NCI-H345 treated with DMSO at 0.1 percent for 48 hours (cell line): ENCODE measurements around the gene RTN4RL1.
"Not testable (repeated sequence)": the region's sequence is repeated elsewhere in the genome, so short reads cannot be mapped to it uniquely, and the experiment has no call there.

ENCODE experiments used
- DNase-seq: peaks from one replicate; lab custom pipeline; 2025; ENCODE audit not compliant: unreplicated experiment; lab: John Stamatoyannopoulos, UW

The RTN4RL1 gene

DNA sequence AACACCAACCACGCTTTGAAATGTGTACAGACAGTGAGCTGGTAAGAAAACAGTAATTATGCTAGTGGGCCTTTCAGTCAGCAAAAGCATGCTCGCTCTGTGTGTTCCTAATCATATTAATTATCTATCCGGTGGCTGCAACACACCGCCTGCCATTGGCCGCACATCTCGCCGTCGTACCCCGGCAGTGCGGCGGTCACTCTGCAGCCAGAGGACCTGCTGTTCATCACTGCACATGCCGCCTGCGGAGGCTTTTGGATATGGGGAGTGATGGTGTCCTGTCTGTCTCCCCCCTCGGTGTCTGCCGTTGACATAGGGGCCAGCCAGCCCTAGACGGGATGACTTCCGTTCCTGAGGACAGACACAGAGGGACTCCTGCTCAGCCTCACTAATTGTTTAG, 126.8 kb downstream of the RTN4RL1 start:
- DNase-seq = no peak

DNA sequence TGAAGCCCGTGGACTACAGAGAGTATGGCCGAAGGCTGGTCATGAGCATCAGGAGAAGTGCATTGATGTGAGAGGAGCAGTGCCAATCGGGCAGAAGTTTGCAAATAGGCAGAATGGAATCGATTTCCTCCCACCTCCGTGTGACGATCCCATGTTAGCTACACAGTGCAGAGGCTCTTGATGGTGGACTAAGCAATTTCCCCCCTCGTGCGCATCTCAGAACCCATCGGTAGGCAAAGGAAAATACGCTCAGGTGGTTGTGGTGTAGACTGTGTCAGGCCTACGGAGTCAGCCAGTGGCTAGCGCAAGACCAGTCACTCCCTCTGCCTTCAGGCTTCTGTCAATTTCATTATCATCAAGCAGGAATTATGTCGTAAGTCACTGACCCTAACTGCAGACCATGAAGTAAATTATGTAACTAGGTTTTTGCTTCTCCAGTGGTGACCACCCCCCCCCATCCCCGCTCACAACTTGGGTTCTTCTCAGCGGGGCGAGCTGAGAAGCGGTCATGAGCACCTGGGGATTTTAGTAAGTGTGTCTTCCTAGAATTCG, 128.0 kb downstream of the RTN4RL1 start:
- no peak for DNase-seq

DNA sequence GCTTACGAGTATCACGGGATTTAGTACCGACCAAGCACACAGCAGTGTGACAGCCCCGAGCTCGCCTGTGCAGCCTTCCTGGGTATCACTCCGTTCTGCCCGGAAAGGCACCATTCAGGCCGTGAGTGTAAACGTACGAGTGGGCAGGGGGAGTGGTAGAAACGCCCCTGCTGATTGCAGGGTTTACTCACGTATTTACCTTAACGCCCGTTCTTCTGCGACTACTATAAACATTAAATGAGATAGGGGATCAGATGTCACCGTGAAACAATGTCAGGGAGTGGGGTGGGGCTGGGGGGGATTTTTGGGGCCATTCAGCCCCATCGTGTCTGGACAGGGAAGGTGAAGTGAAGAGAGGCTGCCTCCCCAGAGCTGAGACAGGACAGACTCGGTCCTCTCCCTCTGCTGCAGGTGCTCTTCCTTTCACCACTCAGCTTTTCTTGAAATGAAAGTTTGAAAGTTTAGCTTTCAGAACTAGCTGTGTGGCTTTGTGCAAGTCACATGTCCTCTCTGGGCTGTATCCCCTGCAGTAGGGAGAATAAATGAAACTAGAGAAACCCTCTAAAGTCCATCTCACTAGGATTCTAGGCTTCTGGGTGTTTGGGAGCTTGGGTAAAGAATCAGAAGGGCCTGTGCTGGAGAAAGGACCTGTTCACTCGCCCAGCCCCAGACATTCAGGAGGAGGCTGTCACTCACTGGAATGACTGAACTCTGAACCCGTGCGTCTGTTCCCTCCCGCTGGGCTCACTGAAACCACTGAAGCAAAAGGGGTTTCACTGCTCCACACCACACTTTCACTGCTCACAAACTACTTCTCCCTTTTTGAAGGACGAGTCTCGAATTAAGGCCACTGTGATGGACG, 128.7 kb downstream of the RTN4RL1 start:
- no peak for DNase-seq

DNA sequence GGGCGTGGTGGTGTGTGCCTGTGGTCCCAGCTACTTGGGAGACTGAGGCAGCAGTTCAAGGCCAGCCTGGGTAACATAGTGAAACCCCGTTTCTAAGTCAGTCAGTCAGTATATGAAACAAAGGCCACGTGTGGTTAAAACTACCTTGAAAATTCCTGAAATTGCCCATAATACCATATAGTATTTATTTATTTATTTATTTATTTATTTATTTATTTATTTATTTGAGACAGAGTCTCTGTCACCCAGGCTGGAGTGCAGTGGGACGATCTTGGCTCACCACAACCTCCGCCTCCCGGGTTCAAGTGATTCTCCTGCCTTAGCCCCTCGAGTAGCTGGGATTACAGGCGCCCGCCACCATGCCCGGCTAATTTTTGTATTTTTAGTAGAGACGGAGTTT, 129.7 kb downstream of the RTN4RL1 start:
- DNase-seq = not testable (repeated sequence)

DNA sequence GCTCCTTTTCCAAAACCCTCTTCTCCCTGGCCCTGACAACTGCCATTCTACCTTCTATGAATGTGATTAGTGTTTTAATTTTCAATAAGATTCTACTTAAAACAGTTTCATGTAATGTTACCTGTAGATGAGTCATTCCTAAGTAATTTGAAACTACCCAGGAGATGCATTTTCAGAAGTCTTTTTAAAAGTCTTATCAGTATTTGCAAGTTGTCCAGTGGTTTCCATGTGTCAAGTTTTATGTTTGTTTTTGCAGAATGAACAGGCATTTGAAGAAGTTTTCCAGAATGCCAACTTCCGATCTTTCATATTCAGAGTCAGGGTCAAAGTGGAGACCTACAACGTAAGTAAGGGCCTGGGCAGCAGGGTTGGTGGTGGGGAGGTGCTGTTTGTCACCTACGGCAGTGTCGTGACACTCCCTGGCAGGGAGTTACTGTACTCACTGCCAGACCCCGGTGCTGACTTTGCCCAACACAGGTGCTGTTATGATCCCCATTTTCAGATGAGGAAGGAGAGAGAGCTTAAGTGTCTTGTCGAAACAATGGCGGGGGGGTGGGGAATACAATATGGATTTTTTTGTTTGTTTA, 130.3 kb downstream of the RTN4RL1 start:
- no peak for DNase-seq

DNA sequence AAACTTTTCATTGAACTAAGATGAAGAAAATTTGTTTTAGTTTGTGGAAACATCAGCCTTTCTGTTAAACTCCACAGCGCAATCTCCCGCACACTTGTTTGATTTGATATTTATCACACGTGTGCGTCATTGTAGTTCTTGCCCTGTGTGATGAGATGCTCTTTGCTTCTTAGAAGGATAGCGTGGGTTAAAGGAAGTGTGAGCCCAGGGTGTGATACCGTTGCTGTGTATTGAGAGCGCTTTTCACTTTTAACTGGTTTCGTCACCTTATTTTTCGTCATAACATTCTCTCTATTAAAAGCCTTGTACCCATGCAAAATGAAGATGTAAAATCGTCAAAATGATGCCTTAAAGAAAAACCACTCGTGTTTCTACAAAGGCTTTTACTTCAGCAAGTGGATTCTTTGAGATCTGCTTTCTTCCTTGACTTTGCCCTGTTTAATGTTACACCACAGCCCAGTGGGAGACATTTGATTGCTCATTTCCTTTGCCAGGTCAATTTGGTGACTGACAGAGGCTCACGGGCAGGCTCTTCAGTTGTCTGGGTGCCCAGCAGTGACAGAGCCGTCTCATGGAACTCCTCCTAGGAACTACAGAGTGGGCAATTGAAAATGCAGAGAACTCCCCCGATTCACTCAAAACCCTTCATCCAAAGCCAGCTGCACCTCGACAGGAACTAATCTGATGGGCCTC, 134.2 kb downstream of the RTN4RL1 start:
- no peak for DNase-seq

DNA sequence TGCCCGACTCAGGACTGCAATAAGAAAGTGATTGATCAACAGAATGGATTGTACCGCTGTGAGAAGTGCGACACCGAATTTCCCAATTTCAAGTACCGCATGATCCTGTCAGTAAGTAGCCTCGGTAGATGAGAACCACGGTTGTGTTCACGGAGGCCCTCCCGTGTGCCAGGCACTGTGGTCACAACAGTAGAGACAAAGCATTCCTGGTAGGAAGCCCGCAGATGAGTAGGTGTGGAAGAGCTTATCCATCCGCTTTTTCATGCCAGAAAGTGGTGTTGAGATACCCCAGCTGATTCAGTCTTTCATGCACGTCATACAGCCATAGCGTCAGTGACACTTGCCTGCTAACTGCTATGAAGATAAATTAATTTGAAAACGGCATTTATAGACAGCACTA, 136.4 kb downstream of the RTN4RL1 start:
- DNase-seq = no peak
